Vagina (tissue), 2 donors: Measurements from ENCODE around the gene ABCA5. TPM values are rescaled to one million over a fixed set of nuclear protein-coding genes. Genes with fewer than 3 reads are reported as not detected.
A peak's percentile ranks its signal among the peaks of the same experiment; 100 is the strongest.

Source experiments
- DNase-seq, 2 donors: peaks; one replicate each; pipeline ENCODE4 v3.0.0-alpha.2; 2017; ENCODE audit errors: extremely low spot score in 2 of 2
- H3K27ac ChIP-seq: fragments of 200-600 bp; sonication (generic); one replicate; pipeline ENCODE4 v1.5.1; 2019
- H3K27me3 ChIP-seq: fragments of 200-600 bp; sonication (generic); one replicate; pipeline ENCODE4 v1.5.1; 2019
- H3K36me3 ChIP-seq, 2 donors: fragments of 200-600 bp; sonication (generic); one replicate each; pipeline ENCODE4 v1.5.1; 2017 to 2019
- H3K4me1 ChIP-seq: fragments of 200-600 bp; sonication (generic); one replicate; pipeline ENCODE4 v1.5.1; 2019
- H3K4me3 ChIP-seq, 2 donors: fragments of 200-600 bp; sonication (generic); 1 replicate in 1 of 2; 2 replicates in 1 of 2; pipeline ENCODE4 v1.5.1; 2016 to 2019
- H3K9me3 ChIP-seq: fragments of 200-600 bp; sonication (generic); one replicate; pipeline ENCODE4 v1.5.1; 2019
- CTCF ChIP-seq, 3 experiments: fragments of 450-650 bp in 2 of 3; fragments of 200-600 bp in 1 of 3; sonication (generic) in 1 of 3; IDR thresholded peaks; one replicate each; pipeline ENCODE4 v1.5.1; 2017 to 2019; ENCODE audit warnings: antibody characterized with exemption in 3 of 3, mild to moderate bottlenecking in 2 of 3, moderate library complexity in 2 of 3
- POLR2A ChIP-seq, 2 donors: fragments of 450-650 bp; IDR thresholded peaks; one replicate each; pipeline ENCODE4 v1.6.1; 2017; ENCODE audit warnings: antibody characterized with exemption in 2 of 2, mild to moderate bottlenecking in 2 of 2, moderate library complexity in 2 of 2
- POLR2AphosphoS5 ChIP-seq, 2 donors: sonication (generic); formaldehyde crosslinking; IDR thresholded peaks; one replicate each; pipeline ENCODE4 v1.9.0; 2017; ENCODE audit warnings: antibody characterized with exemption in 2 of 2, mild to moderate bottlenecking in 2 of 2, low read depth in 1 of 2; ENCODE audit not compliant: insufficient read depth in 1 of 2
- intact Hi-C: fragments of 100-400 bp; cut with DNase I; formaldehyde crosslinking; loops from one replicate; pipeline ENCODE4 v1.15.1; 2023
- total RNA-seq: library from RNA; depleted of rRNA; stranded (reverse); fragments of >200 nt; gene quantifications from one replicate; pipeline ENCODE4 v1.2.3, GENCODE V29; 2016

Gene ABCA5
- 50.6 TPM for total RNA-seq

- H3K4me1 ChIP-seq = no peaks in the 10 kb centered on the region
- intact Hi-C loops = no loop called here
- no peaks in the 10 kb centered on the region for H3K27me3 ChIP-seq
- H3K9me3 ChIP-seq = no peaks in the 10 kb centered on the region
- H3K36me3 ChIP-seq = no peaks in the 10 kb centered on the region
- peak in 1 of 2 donors; percentile 88 for DNase-seq
- H3K27ac ChIP-seq = peak within 1 kb of the TSS; percentile 97
- peak within 1 kb of the TSS; percentile 75 to 92 for H3K4me3 ChIP-seq
- no peak for TF ChIP-seq CTCF (IDR thresholded peaks at IDR 0.05)
- peak in 1 of 2 donors; percentile 60 for TF ChIP-seq POLR2AphosphoS5 (IDR thresholded peaks at IDR 0.05; ENCODE audit: insufficient read depth in 1 of 2, low read depth in 1 of 2)
- peak in 1 of 2 donors; percentile 82 for TF ChIP-seq POLR2A (IDR thresholded peaks at IDR 0.05)
These were observed at the start of gene ABCA5 for GRCh38 chr17:69327060-69327831. Gene ABCA5, minus strand, starts transcription at chr17:69327133. Its CDS starts 12,718 bp downstream, at chr17:69314415.

- Histone ChIP-seq H3K36me3 (no peaks in the 10 kb centered on the region), H3K27me3 (no peaks in the 10 kb centered on the region), H3K27ac (no peak overlapping the region), H3K9me3 (no peaks in the 10 kb centered on the region), H3K4me1 (no peaks in the 10 kb centered on the region), H3K4me3 (no peak overlapping the region)
- intact Hi-C loops = no loop called here
- TF ChIP-seq CTCF (IDR thresholded peaks at IDR 0.05) = no peak
- no peak for TF ChIP-seq POLR2AphosphoS5 (IDR thresholded peaks at IDR 0.05; ENCODE audit: insufficient read depth in 1 of 2, low read depth in 1 of 2)
- no peak for TF ChIP-seq POLR2A (IDR thresholded peaks at IDR 0.05)
- no peak for DNase-seq
These were observed 48.3 kb upstream of the ABCA5 start for GRCh38 chr17:69375229-69375628.

GRCh38 chr17:69373069-69373468, 46.1 kb upstream of the ABCA5 start:
- no peak overlapping the region for H3K4me3 ChIP-seq
- no peaks in the 10 kb centered on the region for H3K4me1 ChIP-seq
- no peaks in the 10 kb centered on the region for H3K9me3 ChIP-seq
- intact Hi-C loops = no loop called here
- TF ChIP-seq POLR2AphosphoS5 (IDR thresholded peaks at IDR 0.05; ENCODE audit: insufficient read depth in 1 of 2, low read depth in 1 of 2) (no peak), POLR2A (IDR thresholded peaks at IDR 0.05) (no peak), CTCF (IDR thresholded peaks at IDR 0.05) (no peak)
- no peak overlapping the region for H3K27ac ChIP-seq
- no peaks in the 10 kb centered on the region for H3K27me3 ChIP-seq
- H3K36me3 ChIP-seq = no peaks in the 10 kb centered on the region
- no peak for DNase-seq

- no peak for DNase-seq
- Histone ChIP-seq H3K36me3 (no peaks in the 10 kb centered on the region), H3K27me3 (no peaks in the 10 kb centered on the region), H3K9me3 (no peaks in the 10 kb centered on the region), H3K4me1 (no peaks in the 10 kb centered on the region), H3K4me3 (no peak overlapping the region), H3K27ac (no peak overlapping the region)
- intact Hi-C loops = no loop called here
- no peak for TF ChIP-seq POLR2A (IDR thresholded peaks at IDR 0.05)
- no peak for TF ChIP-seq POLR2AphosphoS5 (IDR thresholded peaks at IDR 0.05; ENCODE audit: insufficient read depth in 1 of 2, low read depth in 1 of 2)
These were observed 40.4 kb upstream of the ABCA5 start for GRCh38 chr17:69367298-69367697.

GRCh38 chr17:69363488-69364210, 36.7 kb upstream of the ABCA5 start:
- TF ChIP-seq POLR2AphosphoS5 (IDR thresholded peaks at IDR 0.05; ENCODE audit: insufficient read depth in 1 of 2, low read depth in 1 of 2) = no peak
- no peak for TF ChIP-seq POLR2A (IDR thresholded peaks at IDR 0.05)
- H3K27me3 ChIP-seq = no peaks in the 10 kb centered on the region
- intact Hi-C loops = loop anchor here (5.0 kb wide), 1 partner anchor 506 kb away; no protein-coding TSS in a partner anchor
- no peaks in the 10 kb centered on the region for H3K4me1 ChIP-seq
- no peak overlapping the region for H3K4me3 ChIP-seq
- no peak overlapping the region for H3K27ac ChIP-seq
- H3K36me3 ChIP-seq = no peaks in the 10 kb centered on the region
- DNase-seq = no peak
- no peaks in the 10 kb centered on the region for H3K9me3 ChIP-seq
